ENCODE data around the gene TRAM2. TPM values are rescaled to one million over a fixed set of nuclear protein-coding genes. Genes with fewer than 3 reads are reported as not detected.

Gene TRAM2
- total and polyA plus RNA-seq, 12 donors = 2.2 to 17.9 (median 10.3) TPM

GRCh38 chr6:52502306-52503029, 74.4 kb downstream of the TRAM2 start:
- Histone ChIP-seq H3K4me3 (no peak overlapping the region), H3K36me3 (replicated peaks in 1 of 2) (peaks cover 0 to 20% of the 10 kb centered on the region in 2 donors), H3K9me3 (replicated peaks in 1 of 3) (no peaks in the 10 kb centered on the region), H3K4me1 (replicated peaks in 1 of 2) (peaks cover 5 to 11% of the 10 kb centered on the region in 2 donors), H3K27ac (no peak overlapping the region), H3K27me3 (no peaks in the 10 kb centered on the region)
- intact Hi-C loops (cut with DNase I) = loop anchor here in 1 of 2 donors (10.0 kb wide), 2 partner anchors 72 to 78 kb away; partner anchors contain the start of genes EFHC1 and TRAM2
- WGBS, 4 donors = 90 to 96% (median 95%) methylated on average over 11 to 20 of the region's 20 CpGs
- no peak for DNase-seq
- TF ChIP-seq POLR2A (IDR thresholded peaks at IDR 0.05) (no peak), CTCF (IDR thresholded peaks at IDR 0.05) (no peak)

GRCh38 chr6:52500238-52501129, 76.4 kb downstream of the TRAM2 start:
- no peak for DNase-seq
- Histone ChIP-seq H3K36me3 (replicated peaks in 1 of 2) (peaks cover 0 to 13% of the 10 kb centered on the region in 2 donors), H3K27ac (no peak overlapping the region), H3K27me3 (no peaks in the 10 kb centered on the region), H3K9me3 (replicated peaks in 1 of 3) (no peaks in the 10 kb centered on the region), H3K4me1 (replicated peaks in 1 of 2) (peaks cover 5 to 11% of the 10 kb centered on the region in 2 donors), H3K4me3 (no peak overlapping the region)
- TF ChIP-seq CTCF (IDR thresholded peaks at IDR 0.05) (no peak), POLR2A (IDR thresholded peaks at IDR 0.05) (no peak)
- WGBS, 4 donors = 80 to 88% (median 85%) methylated on average over 9 of the region's 9 CpGs
- intact Hi-C loops (cut with DNase I) = loop anchor here in 1 of 2 donors (10.0 kb wide), 2 partner anchors 74 to 76 kb away; partner anchors contain the start of genes EFHC1 and TRAM2

GRCh38 chr6:52499681-52500236, 77.1 kb downstream of the TRAM2 start:
- no peak for DNase-seq
- no peak for TF ChIP-seq CTCF (IDR thresholded peaks at IDR 0.05)
- no peak for TF ChIP-seq POLR2A (IDR thresholded peaks at IDR 0.05)
- Histone ChIP-seq H3K27ac (no peak overlapping the region), H3K4me1 (replicated peaks in 1 of 2) (peaks cover 5 to 11% of the 10 kb centered on the region in 2 donors), H3K36me3 (replicated peaks in 1 of 2) (peaks cover 0 to 13% of the 10 kb centered on the region in 2 donors), H3K9me3 (replicated peaks in 1 of 3) (no peaks in the 10 kb centered on the region), H3K27me3 (no peaks in the 10 kb centered on the region), H3K4me3 (no peak overlapping the region)
- intact Hi-C loops (cut with DNase I) = loop anchor here in 1 of 2 donors (10.0 kb wide), 2 partner anchors 75 kb away; partner anchors contain the start of genes EFHC1 and TRAM2
- WGBS, 4 donors = 94 to 97% (median 95%) methylated on average over 11 of the region's 11 CpGs

- DNase-seq = no peak
- Histone ChIP-seq H3K4me1 (replicated peaks in 1 of 2) (peaks cover 0 to 4% of the 10 kb centered on the region in 2 donors), H3K4me3 (no peak overlapping the region), H3K9me3 (replicated peaks in 1 of 3) (no peaks in the 10 kb centered on the region), H3K27ac (no peak overlapping the region), H3K36me3 (replicated peaks in 1 of 2) (peaks cover 0 to 13% of the 10 kb centered on the region in 2 donors), H3K27me3 (no peaks in the 10 kb centered on the region)
- intact Hi-C loops (cut with DNase I) = no loop called here
- no peak for TF ChIP-seq POLR2A (IDR thresholded peaks at IDR 0.05)
- TF ChIP-seq CTCF (IDR thresholded peaks at IDR 0.05) = no peak
- WGBS, 4 donors = 62 to 83% (median 80%) methylated on average over 1 of the region's 1 CpG
Measured at GRCh38 chr6:52499026-52499425, 77.8 kb downstream of the TRAM2 start.

Data from adrenal gland (tissue), 12 donors.